ENCODE data around the gene FAM229B.

- no peak for TF ChIP-seq POLR2A (IDR thresholded peaks at IDR 0.05; ENCODE audit: low read depth, low read length)
- no peak for TF ChIP-seq RAD21 (IDR thresholded peaks at IDR 0.05; ENCODE audit: low read length)
- no peak for TF ChIP-seq CTCF (conservative IDR thresholded peaks at IDR 0.05; ENCODE audit: low read depth, low read length)
- no peak for TF ChIP-seq CHD1 (IDR thresholded peaks at IDR 0.05; ENCODE audit: low read depth, low read length)
- no peak for TF ChIP-seq CEBPB (IDR thresholded peaks at IDR 0.05; ENCODE audit: low read depth, low read length)
- no peak for TF ChIP-seq RFX5 (IDR thresholded peaks at IDR 0.05; ENCODE audit: low read depth, low read length)
- TF ChIP-seq RCOR1 (IDR thresholded peaks at IDR 0.05; ENCODE audit: insufficient replicate concordance, low read length), result no peak
- no peak for TF ChIP-seq MAZ (IDR thresholded peaks at IDR 0.05; ENCODE audit: borderline replicate concordance, low read depth, low read length)
Measured at GRCh38 chr6:112149719-112150263, 62.4 kb downstream of the FAM229B start.

Data from IMR-90 (cell line).